ENCODE results near the gene HNRNPA2B1. TPM values are rescaled to one million over a fixed set of nuclear protein-coding genes. Genes with fewer than 3 reads are reported as not detected.

HNRNPA2B1 gene
- total and polyA plus RNA-seq, 2 of the 8 experiments (the other 6 are each of a cell fraction or from before 2014, with no cell fraction given), result 276 to 1,255 TPM

GRCh38 chr7:26202019-26202990, 1.8 kb upstream of the HNRNPA2B1 start:
- Histone ChIP-seq H3K27ac (ENCODE audit: low read depth, low read length) (peak overlapping the region; percentile 95), H2BK20ac (ENCODE audit: low read length) (no peak overlapping the region), H3K9me3 (ENCODE audit: insufficient read depth in 2 of 2, low read depth in 1 of 2, low read length in 1 of 2) (no peaks in the 10 kb centered on the region), H2AFZ (ENCODE audit: low read length) (no peak overlapping the region), H3K36me3 (ENCODE audit: control insufficient read depth in 2 of 4, insufficient read depth in 4 of 4, low read length in 3 of 4) (peaks cover 9 to 51% (median 27%) of the 10 kb centered on the region in 4 experiments), H4K8ac (ENCODE audit: extremely low read depth, insufficient read depth, low read length) (peak overlapping the region; percentile 100; the same call in 1 of the 2 replicates), H3K23ac (ENCODE audit: insufficient read length) (no peak overlapping the region), H3K9ac (replicated peaks in 1 of 4; ENCODE audit: extremely low read depth in 1 of 4, low read depth in 3 of 4, low read length in 3 of 4) (peak overlapping the region; percentile 88 to 99 (median 97)), H4K20me1 (replicated peaks in 1 of 2; ENCODE audit: control insufficient read depth in 1 of 2, insufficient read depth in 2 of 2, low read length in 2 of 2) (peaks cover 13 to 35% of the 10 kb centered on the region in 2 experiments), H3K27me3 (replicated peaks in 1 of 4; ENCODE audit: control insufficient read depth in 3 of 4, extremely low read depth in 1 of 4, insufficient read depth in 3 of 4, low read length in 3 of 4) (no peaks in the 10 kb centered on the region), H2BK12ac (ENCODE audit: low read depth, low read length) (no peak overlapping the region), H3K14ac (ENCODE audit: insufficient read length) (peak overlapping the region; percentile 63), H3K79me1 (ENCODE audit: low read depth, low read length) (no peaks in the 10 kb centered on the region), H3K18ac (ENCODE audit: extremely low read depth, low read length) (peak overlapping the region; percentile 93), H3K79me2 (ENCODE audit: control insufficient read depth in 1 of 2, insufficient read depth in 2 of 2, low read length in 2 of 2) (peaks cover 56 to 89% of the 10 kb centered on the region in 2 experiments), H4K5ac (ENCODE audit: insufficient read length, low read depth, low read length) (peak overlapping the region; percentile 93), H2BK15ac (ENCODE audit: low read length) (no peak overlapping the region), H2AK5ac (ENCODE audit: low read depth, low read length) (no peak overlapping the region), H4K91ac (replicated peaks; ENCODE audit: insufficient read length, low read length) (peak overlapping the region; percentile 98), H3K23me2 (ENCODE audit: low read depth, low read length) (0 out of 2 replicates have a peak, but pooled peaks cover 2% of the 10 kb centered on the region), H2BK120ac (replicated peaks; ENCODE audit: low read depth, low read length) (no peak overlapping the region), H3K56ac (replicated peaks; ENCODE audit: insufficient read length, low read depth, low read length) (peak overlapping the region; percentile 96), H2BK5ac (ENCODE audit: low read depth, low read length) (peak overlapping the region; percentile 98), H3K4me1 (replicated peaks in 1 of 4; ENCODE audit: control insufficient read depth in 3 of 4, insufficient read depth in 4 of 4, low read length in 3 of 4) (peaks cover 0 to 6% (median 3%) of the 10 kb centered on the region in 4 experiments; a peak in 3 of 7 replicates), H3K4me3 (ENCODE audit: extremely low read depth in 1 of 4, insufficient read depth in 2 of 4, low read depth in 3 of 4, low read length in 4 of 4) (peak overlapping the region; percentile 83 to 98 (median 92)), H3K4ac (replicated peaks; ENCODE audit: insufficient read length, low read depth, low read length) (peak overlapping the region; percentile 96), H3K4me2 (ENCODE audit: insufficient read depth in 1 of 2, low read depth in 2 of 2, low read length in 2 of 2) (peak overlapping the region; percentile 48 to 63)
- FAIRE-seq (no peak), DNase-seq (ENCODE audit: low read depth in 1 of 2, low spot score in 2 of 2) (no peak)
- 1% methylated on average over 24 of the region's 68 CpGs; no CpG with 5 or more reads in 1 of the 2 experiments for WGBS, 2 experiments (ENCODE audit: extremely low coverage in 1 of 2, insufficient coverage in 1 of 2, insufficient read length in 1 of 2, insufficient replicate concordance in 2 of 2, low coverage in 1 of 2, low lambda C conversion rate in 2 of 2, missing lambda C conversion rate in 1 of 2)
- ChIA-PET CTCF (ENCODE audit: partially characterized antibody) (interaction anchor here (0.6 to 1.4 kb wide), 4 partner anchors 32 to 163 kb away, joined by 3 to 4 read pairs (median 3); no protein-coding TSS in a partner anchor), POLR2A (ENCODE audit: partially characterized antibody) (interaction anchor here (0.6 to 13.1 kb wide), 29 partner anchors 10 to 958 kb away, joined by 3 to 578 read pairs (median 5); partner anchors contain the start of genes NFE2L3 and SNX10)
- peak; percentile 61; the same call in 1 of the 2 replicates for TF ChIP-seq PHF8 (conservative IDR thresholded peaks at IDR 0.05; ENCODE audit: low read depth, low read length)
- peak; percentile 1 for TF ChIP-seq NANOG (IDR thresholded peaks at IDR 0.05; ENCODE audit: insufficient read depth, low read depth, low read length, poor library complexity, severe bottlenecking)
- TF ChIP-seq SIN3A (conservative IDR thresholded peaks at IDR 0.05 in 1 of 2, IDR thresholded peaks at IDR 0.05 in 1 of 2; ENCODE audit: low read depth in 1 of 2, low read length in 2 of 2), result peak in 1 of 2 experiments; percentile 29; a peak in 1 of 4 replicates
- TF ChIP-seq TBP (IDR thresholded peaks at IDR 0.05; ENCODE audit: low read depth, low read length), result no peak
- peak in 1 of 2 experiments; percentile 22; a peak in 2 of 3 replicates for TF ChIP-seq POLR2A (IDR thresholded peaks at IDR 0.05; ENCODE audit: control extremely low read depth in 1 of 2, low read depth in 2 of 2, low read length in 2 of 2)
- no peak for TF ChIP-seq EP300 (IDR thresholded peaks at IDR 0.05; ENCODE audit: borderline replicate concordance in 1 of 2, low read depth in 2 of 2, low read length in 2 of 2)
- peak; percentile 21; the same call in 1 of the 2 replicates for TF ChIP-seq POLR2AphosphoS5 (IDR thresholded peaks at IDR 0.05; ENCODE audit: low read depth, low read length)
- TF ChIP-seq, protein P1, sequence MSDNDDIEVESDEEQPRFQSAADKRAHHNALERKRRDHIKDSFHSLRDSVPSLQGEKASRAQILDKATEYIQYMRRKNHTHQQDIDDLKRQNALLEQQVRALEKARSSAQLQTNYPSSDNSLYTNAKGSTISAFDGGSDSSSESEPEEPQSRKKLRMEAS (IDR thresholded peaks at IDR 0.05), result 0 out of 2 replicates have a peak, but pooled peaks have one; percentile 4
- no peak for TF ChIP-seq HDAC6 (IDR thresholded peaks at IDR 0.05; ENCODE audit: low read depth, low read length)

All from H1 (cell line).